ENCODE data around the gene FHAD1.
A peak's percentile ranks its signal among the peaks of the same experiment; 100 is the strongest.

The FHAD1 gene

GRCh38 chr1:15246960-15247614 lies at the start of gene FHAD1:
Gene FHAD1, plus strand, starts transcription at chr1:15247223. Its CDS starts 4,562 bp downstream, at chr1:15251785.
- DNase-seq (ENCODE audit: low read depth in 2 of 2), result peak in 1 of 2 experiments; percentile 9

GRCh38 chr1:15197591-15198447 lies 49.2 kb upstream of the FHAD1 start:
- no peak for DNase-seq (ENCODE audit: low read depth in 2 of 2)

- no peak for DNase-seq (ENCODE audit: low read depth in 2 of 2)
These were observed 48.3 kb upstream of the FHAD1 start for GRCh38 chr1:15198684-15199083.

- DNase-seq (ENCODE audit: low read depth in 2 of 2), result no peak
These were observed 45.8 kb upstream of the FHAD1 start for GRCh38 chr1:15201221-15201620.

GRCh38 chr1:15201849-15202551 lies 45.0 kb upstream of the FHAD1 start:
- no peak for DNase-seq (ENCODE audit: low read depth in 2 of 2)

- no peak for DNase-seq (ENCODE audit: low read depth in 2 of 2)
These were observed 42.1 kb upstream of the FHAD1 start for GRCh38 chr1:15204931-15205330.

GRCh38 chr1:15205586-15206346 lies 41.3 kb upstream of the FHAD1 start:
- no peak for DNase-seq (ENCODE audit: low read depth in 2 of 2)

GRCh38 chr1:15206418-15207030 lies 40.5 kb upstream of the FHAD1 start:
- DNase-seq (ENCODE audit: low read depth in 2 of 2), result no peak

GRCh38 chr1:15207031-15207828 lies 39.8 kb upstream of the FHAD1 start:
- DNase-seq (ENCODE audit: low read depth in 2 of 2), result no peak

GRCh38 chr1:15207829-15208429 lies 39.1 kb upstream of the FHAD1 start:
- no peak for DNase-seq (ENCODE audit: low read depth in 2 of 2)

- DNase-seq (ENCODE audit: low read depth in 2 of 2), result no peak
These were observed 36.2 kb upstream of the FHAD1 start for GRCh38 chr1:15210651-15211375.

GRCh38 chr1:15211424-15211823 lies 35.6 kb upstream of the FHAD1 start:
- DNase-seq (ENCODE audit: low read depth in 2 of 2), result no peak

- no peak for DNase-seq (ENCODE audit: low read depth in 2 of 2)
These were observed 34.6 kb upstream of the FHAD1 start for GRCh38 chr1:15212216-15212953.

- no peak for DNase-seq (ENCODE audit: low read depth in 2 of 2)
These were observed 34.1 kb upstream of the FHAD1 start for GRCh38 chr1:15212954-15213291.

GRCh38 chr1:15213341-15213821 lies 33.6 kb upstream of the FHAD1 start:
- no peak for DNase-seq (ENCODE audit: low read depth in 2 of 2)

GRCh38 chr1:15214527-15214926 lies 32.5 kb upstream of the FHAD1 start:
- DNase-seq (ENCODE audit: low read depth in 2 of 2), result peak; percentile 40 to 51

GRCh38 chr1:15215116-15215515 lies 31.9 kb upstream of the FHAD1 start:
- no peak for DNase-seq (ENCODE audit: low read depth in 2 of 2)

- DNase-seq (ENCODE audit: low read depth in 2 of 2), result no peak
These were observed 29.4 kb upstream of the FHAD1 start for GRCh38 chr1:15217654-15218053.
